GM21367 (cell line): ENCODE data around the gene ARID4B.
"Not testable (repeated sequence)": the region's sequence is repeated elsewhere in the genome, so short reads cannot be mapped to it uniquely, and the experiment has no call there.

Source experiments
- ATAC-seq: cut with Tn5 transposase; IDR thresholded peaks from one replicate; pipeline ENCODE4 v1.9.1; 2021; ENCODE audit not compliant: unreplicated experiment

Gene ARID4B

DNA sequence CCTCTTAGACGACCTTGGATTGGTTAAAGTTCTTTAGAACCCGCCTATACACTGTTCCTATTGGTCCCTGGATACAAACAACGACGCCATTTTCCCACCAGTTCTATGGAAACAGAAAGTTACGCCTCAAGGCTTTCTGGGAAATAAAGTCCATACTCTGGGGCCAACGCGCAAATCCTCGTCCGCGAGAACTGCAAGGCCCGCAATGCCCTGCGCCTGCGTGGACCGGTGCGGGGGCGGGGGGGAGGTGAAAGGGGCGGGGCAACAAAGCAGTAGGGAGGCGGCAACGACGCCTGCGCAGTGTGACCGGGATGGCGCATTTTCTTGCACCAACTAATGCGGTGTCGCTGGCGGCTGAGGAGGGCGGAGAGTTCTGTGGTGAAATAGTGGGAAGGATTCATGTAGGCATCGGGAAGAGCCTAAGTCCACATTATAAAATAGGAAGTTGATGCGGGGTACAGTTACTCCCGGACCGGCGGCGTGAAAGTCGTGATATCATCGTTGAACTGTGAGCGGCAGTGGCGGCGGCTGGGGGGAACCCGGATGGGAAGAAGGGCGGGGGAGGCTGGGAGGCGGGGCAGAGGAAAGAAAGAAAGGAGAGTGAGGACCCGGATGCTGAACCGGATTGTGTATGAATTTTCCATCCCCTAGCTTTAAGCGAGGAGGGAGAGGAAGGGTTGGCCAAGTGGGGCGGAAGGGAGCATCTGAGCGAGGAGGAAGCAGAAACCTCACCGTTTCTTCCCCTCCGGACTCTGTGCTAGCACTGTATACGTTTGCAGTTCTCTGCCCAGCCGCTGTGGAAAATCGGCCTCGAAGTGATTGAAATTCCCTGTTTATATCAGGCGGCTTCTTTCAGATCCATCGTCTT is 526 bp upstream of the ARID4B start, which contains the start of gene GGPS1:
Gene GGPS1, plus strand, starts transcription at position 300 of the 868 bp plus-strand sequence. CDS start 6,695 bp downstream, outside the sequence.
- peak; percentile 48 for ATAC-seq

DNA sequence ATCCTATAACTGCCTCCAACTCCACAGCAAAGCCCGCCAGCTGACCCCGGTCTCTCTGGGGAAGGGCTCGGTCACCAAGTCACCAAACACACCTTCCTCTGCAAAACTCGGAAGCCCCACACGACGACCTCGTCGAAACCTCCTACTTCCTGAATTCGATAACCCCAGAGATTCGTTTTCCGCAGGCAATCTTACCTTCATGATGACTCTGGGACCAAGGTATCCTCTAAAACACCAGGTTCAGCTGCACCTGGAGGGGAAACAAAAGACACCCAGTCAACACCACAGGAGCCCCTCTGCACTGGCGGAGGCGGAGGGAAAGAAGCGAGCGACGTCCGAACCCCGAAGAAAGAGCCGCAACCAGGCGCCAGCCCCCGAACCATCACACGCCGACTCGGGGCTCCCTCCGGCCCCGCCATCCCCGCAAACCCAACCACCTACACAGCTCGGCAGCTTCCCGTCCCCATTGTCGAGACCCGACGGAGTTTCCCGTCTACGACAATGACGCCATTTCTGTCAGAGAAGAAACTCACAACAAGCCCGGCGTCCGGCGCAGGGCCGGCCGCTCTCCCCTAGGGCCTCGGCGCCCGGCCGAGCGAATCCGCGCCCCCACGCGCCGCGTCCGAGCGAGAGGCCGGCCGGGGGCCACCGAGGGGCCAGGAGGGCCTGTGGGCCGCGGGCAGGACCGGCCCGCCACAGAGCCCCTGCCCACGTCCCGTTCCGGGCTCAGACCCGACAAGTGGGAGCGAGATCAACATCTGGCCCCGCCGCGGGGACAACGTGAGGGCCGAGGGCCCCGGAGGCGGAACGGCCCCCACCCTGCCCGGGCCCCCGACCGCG is 1.0 kb downstream of the ARID4B start:
- no peak for ATAC-seq

GRCh38 chr1:235325854-235326253 is 2.1 kb downstream of the ARID4B start:
- ATAC-seq = no peak

- no peak for ATAC-seq
Observed at GRCh38 chr1:235325139-235325538, 2.8 kb downstream of the ARID4B start.

DNA sequence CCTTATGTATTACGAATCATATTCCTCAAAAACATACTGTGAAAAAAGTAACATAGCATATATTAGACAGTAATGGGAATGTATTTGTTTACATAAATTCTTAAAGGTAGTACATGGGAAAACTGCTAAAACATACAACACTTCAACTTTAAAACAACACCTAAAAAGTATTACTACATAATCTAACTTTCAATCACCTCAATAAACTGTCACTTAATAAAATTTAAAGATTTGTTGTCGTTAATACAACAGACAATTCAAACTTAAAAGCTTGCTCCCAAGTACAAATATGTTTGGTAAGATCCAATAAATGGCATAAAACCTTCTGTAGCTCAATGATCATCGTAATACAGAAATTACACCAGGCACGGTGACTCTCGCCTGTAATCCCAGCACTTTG is 3.7 kb downstream of the ARID4B start:
- no peak for ATAC-seq

- ATAC-seq = no peak
Observed at GRCh38 chr1:235320521-235321179, 7.3 kb downstream of the ARID4B start.

DNA sequence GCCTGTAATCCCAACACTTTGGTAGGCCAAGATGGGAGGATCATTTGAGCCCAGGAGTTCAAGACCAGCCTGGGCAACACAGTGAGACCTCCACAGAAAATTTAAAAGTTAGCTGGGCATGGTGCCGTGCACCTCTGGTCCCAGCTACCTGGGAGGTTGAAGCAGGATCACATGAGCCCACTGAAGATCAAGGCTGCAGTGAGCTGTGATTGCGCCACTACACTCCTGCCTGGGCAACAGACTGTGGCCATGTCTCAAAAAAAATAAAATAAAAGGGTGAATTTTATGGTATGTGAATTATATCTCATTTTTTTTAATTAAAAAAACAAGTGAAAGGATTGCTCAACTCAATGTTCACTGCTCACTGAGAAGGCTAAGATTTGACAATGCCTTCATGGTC is 8.7 kb downstream of the ARID4B start:
- ATAC-seq = no peak

DNA sequence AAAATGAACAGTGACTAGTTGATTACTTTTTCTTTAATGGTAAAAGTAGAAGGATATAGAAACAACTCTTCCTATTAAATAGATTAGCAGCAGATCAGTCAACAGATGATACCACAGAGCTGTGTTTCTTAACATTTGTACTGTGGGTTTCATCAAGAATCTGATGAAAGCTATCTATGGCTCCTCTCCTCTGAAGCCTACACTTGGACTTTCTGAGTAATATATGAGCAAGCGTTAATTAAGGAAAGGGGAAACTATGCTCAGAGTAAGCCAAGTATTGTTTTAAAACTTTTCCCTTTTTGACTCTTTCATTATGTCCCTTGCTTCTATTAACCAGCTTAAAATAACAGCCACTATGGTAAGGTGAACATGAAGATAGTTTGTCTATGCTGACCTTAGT is 10.8 kb downstream of the ARID4B start:
- ATAC-seq = no peak

GRCh38 chr1:235315735-235316134 is 12.2 kb downstream of the ARID4B start:
- ATAC-seq = no peak

- ATAC-seq = no peak
Observed at GRCh38 chr1:235315173-235315572, 12.8 kb downstream of the ARID4B start.

- no peak for ATAC-seq
Observed at GRCh38 chr1:235313931-235314678, 13.9 kb downstream of the ARID4B start.

DNA sequence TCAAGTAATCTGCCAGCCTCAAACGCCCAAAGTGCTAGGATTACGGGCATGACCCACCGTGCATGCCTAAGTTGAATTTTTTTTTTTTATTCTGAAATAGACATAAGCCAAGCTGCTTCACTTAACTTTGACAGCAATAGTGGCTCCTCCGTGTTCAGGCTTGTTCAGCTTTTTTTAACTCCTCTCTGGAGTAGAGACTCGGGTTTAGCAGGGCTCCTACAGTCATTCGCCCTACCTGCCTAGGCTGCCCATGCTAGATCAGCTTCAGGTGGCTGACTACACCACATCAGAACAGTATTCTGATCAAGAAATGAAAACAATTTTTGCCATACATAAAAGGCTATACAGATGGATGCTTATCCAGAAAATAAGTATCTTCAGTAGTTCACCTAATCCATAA is 14.7 kb downstream of the ARID4B start:
- ATAC-seq = no peak

DNA sequence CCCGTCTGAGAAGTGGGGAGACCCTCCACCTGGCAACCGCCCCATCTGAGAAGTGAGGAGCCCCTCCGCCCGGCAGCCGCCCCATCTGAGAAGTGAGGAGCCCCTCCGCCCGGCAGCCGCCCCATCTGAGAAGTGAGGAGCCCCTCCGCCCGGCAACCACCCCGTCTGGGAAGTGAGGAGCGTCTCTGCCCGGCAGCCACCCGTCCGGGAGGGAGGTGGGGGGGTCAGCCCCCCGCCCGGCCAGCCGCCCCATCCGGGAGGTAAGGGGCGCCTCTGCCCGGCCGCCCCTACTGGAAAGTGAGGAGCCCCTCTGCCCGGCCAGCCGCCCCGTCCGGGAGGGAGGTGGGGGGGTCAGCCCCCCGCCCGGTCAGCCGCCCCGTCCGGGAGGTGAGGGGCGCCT is 18.8 kb downstream of the ARID4B start:
- ATAC-seq = not testable (repeated sequence)

DNA sequence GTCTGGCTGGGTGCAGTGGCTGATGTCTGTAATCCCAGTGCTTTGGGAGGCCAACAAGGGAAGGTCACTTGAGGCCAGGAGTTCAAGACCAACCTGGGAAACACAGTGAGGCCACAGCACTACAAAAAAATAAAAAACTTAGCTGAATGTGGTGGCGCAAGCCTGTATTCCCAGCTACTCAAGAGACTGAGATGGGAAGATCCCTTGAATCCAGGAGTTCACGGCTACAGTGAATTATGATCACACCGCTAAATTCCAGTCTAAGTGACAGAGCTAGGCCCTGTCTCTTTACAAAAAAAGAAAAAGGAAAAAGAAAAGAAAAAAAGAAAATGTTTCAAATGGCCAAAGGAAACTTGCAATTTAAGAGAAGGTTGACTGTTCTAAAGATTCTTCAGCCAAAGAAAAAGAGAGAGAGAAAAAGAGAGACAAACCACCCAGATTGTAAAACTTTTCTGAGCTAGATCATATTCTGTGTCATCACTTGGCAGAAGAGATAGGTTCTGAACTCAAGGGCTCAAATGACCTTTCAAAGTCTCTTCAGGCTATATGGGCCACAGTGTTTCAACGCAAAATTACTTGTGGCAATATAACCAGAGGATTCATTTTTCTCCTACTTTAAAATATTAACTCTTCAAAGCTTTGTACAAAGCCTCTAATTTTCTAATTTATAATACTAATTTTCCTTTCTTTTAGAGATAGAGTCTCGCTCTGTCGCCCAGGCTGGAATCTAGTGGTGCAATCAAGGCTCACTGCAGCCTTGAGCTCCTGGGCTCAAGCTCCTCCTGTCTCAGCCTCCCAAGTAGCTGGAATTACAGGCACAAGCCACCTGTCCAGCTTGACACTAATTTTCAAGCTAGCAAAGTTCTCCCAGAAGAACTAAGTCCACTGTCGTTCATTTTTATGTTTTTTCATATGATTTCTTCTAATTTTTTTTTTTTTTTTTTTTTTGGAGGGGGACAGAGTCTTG is 20.5 kb downstream of the ARID4B start:
- no peak for ATAC-seq

- ATAC-seq = no peak
Observed at GRCh38 chr1:235304549-235305451, 23.2 kb downstream of the ARID4B start.

GRCh38 chr1:235302143-235302542 is 25.8 kb downstream of the ARID4B start:
- no peak for ATAC-seq

- ATAC-seq = no peak
Observed at GRCh38 chr1:235299169-235299858, 28.7 kb downstream of the ARID4B start.

DNA sequence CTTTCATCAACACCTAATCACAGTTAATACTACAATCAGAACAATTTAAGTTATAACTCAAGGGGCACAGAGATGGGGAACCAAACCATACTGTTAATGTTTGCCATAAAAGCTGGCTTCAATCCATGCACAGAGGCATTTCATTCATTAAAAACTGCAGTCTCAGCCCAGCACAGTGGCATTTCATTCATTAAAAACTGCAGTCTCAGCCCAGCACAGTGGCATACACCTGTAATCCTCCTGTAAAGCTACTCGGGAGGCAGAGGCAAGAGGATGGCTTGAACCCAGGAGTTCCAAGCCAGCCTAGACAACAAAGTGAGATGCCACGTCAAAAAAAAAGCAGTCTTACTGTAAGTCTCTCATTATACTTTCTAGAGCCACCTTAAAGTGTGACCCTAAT is 29.2 kb downstream of the ARID4B start:
- ATAC-seq = no peak
